ENCODE data around the gene PDGFD. TPM values are rescaled to one million over a fixed set of nuclear protein-coding genes. Genes with fewer than 3 reads are reported as not detected.

Gene PDGFD
- total RNA-seq, 1 donor from 2014 or later = 0.53 TPM

DNA sequence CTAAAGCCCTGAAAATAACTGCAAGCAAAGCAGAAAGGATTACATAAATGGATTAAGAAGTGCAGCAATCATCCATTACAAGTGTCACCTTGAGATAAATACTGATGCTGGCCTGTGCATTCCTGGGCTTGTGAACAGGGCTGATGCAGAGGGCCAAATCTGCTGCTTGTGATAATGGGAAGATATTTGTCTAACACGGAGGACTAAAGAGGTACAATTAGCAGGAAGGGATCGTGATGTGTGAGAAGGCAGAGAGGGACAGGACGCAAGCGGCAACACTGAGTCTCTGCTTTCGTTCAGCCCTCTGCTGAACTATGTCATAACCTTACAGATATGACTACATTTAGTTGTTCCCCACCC is 235.2 kb downstream of the PDGFD start:
- DNase-seq (ENCODE audit: low read depth) (no peak), FAIRE-seq (no peak)
- TF ChIP-seq, protein P1, sequence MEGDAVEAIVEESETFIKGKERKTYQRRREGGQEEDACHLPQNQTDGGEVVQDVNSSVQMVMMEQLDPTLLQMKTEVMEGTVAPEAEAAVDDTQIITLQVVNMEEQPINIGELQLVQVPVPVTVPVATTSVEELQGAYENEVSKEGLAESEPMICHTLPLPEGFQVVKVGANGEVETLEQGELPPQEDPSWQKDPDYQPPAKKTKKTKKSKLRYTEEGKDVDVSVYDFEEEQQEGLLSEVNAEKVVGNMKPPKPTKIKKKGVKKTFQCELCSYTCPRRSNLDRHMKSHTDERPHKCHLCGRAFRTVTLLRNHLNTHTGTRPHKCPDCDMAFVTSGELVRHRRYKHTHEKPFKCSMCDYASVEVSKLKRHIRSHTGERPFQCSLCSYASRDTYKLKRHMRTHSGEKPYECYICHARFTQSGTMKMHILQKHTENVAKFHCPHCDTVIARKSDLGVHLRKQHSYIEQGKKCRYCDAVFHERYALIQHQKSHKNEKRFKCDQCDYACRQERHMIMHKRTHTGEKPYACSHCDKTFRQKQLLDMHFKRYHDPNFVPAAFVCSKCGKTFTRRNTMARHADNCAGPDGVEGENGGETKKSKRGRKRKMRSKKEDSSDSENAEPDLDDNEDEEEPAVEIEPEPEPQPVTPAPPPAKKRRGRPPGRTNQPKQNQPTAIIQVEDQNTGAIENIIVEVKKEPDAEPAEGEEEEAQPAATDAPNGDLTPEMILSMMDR (IDR thresholded peaks at IDR 0.05; ENCODE audit: insufficient read depth, low read length, severe bottlenecking) = no peak
- Histone ChIP-seq H3K27me3 (ENCODE audit: control insufficient read depth, insufficient read depth, low read length) (no peaks in the 10 kb centered on the region), H3K36me3 (ENCODE audit: control insufficient read depth, insufficient read depth, low read length) (no peaks in the 10 kb centered on the region), H3K4me3 (ENCODE audit: low read depth, low read length) (no peak overlapping the region)

DNA sequence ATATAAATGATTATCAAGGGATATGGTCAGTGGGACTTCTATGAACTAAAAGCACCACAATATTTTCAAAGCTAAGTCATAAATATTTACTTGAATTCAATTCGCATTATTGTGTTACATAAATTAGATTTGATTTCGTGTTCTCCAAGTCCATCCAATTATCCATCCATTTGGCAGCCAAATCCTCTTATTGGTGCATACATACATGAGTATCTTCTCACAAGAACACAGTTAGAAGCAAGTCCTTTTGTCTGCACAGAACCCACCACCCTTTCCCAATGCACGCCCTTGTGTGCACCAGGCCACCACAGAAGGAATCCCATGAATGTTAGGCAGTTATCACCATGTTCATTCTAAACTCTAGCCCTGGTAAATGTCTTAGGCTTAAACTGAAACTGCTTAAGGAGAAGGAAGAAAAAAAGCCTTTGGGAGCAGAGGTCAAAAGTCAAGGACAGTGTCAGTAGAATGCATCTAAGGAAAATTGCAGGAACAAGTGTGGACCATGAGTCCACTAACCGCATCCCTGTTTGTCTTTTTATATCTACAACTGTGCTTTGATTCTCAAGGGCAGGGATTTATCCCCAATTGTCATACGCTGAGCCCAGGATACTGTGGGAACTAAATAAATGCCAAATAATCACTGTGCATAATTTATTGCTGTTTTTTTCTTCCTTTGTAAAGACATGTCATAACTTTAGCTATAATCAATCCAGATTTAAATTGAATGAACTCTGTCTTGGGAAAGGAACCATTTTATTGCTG is 235.7 kb downstream of the PDGFD start:
- DNase-seq (ENCODE audit: low read depth) (no peak), FAIRE-seq (no peak)
- Histone ChIP-seq H3K36me3 (ENCODE audit: control insufficient read depth, insufficient read depth, low read length) (no peaks in the 10 kb centered on the region), H3K4me3 (ENCODE audit: low read depth, low read length) (no peak overlapping the region), H3K27me3 (ENCODE audit: control insufficient read depth, insufficient read depth, low read length) (no peaks in the 10 kb centered on the region)
- TF ChIP-seq, protein P1 (IDR thresholded peaks at IDR 0.05; ENCODE audit: insufficient read depth, low read length, severe bottlenecking) = no peak

DNA sequence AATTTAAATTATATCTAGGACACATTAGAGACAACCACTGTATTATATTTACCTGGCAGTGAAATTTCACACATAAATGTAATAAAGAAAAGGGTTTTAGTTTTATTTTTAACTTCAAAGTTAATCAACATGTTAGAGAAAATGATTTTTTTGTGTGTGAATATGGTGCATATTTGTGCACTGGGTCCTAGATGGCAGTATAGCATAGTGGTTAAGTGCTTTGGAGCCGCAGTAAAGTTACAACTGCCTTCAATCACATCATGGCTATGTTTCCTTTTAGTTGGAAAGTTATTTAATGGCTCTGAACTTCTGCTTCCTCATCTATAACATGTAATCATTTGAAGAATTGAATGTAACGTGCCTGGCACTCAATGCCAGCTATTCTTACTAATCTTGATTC is 236.4 kb downstream of the PDGFD start:
- Histone ChIP-seq H3K27me3 (ENCODE audit: control insufficient read depth, insufficient read depth, low read length) (no peaks in the 10 kb centered on the region), H3K36me3 (ENCODE audit: control insufficient read depth, insufficient read depth, low read length) (no peaks in the 10 kb centered on the region), H3K4me3 (ENCODE audit: low read depth, low read length) (no peak overlapping the region)
- TF ChIP-seq, protein P1 (IDR thresholded peaks at IDR 0.05; ENCODE audit: insufficient read depth, low read length, severe bottlenecking) = peak; percentile 43
- FAIRE-seq (no peak), DNase-seq (ENCODE audit: low read depth) (peak; percentile 33)

DNA sequence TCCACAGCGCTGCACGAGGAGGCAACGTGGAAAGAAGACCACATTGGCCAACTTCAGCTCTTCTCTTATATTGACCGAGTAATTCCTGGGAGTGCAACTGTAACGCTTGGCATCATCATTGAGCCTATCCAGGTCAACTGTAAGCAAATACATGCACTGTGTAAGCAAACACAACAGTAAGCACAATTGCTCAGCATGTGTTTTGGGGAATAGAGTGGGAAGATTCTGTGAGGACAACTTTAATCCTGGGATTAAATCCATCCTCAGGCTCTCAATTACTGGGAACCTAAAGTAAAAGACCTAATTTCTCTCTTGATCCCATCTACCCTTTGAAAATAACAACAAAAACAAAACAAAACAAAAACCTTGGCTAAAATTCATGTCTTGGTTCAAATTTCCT is 237.0 kb downstream of the PDGFD start:
- TF ChIP-seq, protein P1 (IDR thresholded peaks at IDR 0.05; ENCODE audit: insufficient read depth, low read length, severe bottlenecking) = no peak
- Histone ChIP-seq H3K4me3 (ENCODE audit: low read depth, low read length) (no peak overlapping the region), H3K36me3 (ENCODE audit: control insufficient read depth, insufficient read depth, low read length) (no peaks in the 10 kb centered on the region), H3K27me3 (ENCODE audit: control insufficient read depth, insufficient read depth, low read length) (no peaks in the 10 kb centered on the region)
- DNase-seq (ENCODE audit: low read depth) (no peak), FAIRE-seq (no peak)

DNA sequence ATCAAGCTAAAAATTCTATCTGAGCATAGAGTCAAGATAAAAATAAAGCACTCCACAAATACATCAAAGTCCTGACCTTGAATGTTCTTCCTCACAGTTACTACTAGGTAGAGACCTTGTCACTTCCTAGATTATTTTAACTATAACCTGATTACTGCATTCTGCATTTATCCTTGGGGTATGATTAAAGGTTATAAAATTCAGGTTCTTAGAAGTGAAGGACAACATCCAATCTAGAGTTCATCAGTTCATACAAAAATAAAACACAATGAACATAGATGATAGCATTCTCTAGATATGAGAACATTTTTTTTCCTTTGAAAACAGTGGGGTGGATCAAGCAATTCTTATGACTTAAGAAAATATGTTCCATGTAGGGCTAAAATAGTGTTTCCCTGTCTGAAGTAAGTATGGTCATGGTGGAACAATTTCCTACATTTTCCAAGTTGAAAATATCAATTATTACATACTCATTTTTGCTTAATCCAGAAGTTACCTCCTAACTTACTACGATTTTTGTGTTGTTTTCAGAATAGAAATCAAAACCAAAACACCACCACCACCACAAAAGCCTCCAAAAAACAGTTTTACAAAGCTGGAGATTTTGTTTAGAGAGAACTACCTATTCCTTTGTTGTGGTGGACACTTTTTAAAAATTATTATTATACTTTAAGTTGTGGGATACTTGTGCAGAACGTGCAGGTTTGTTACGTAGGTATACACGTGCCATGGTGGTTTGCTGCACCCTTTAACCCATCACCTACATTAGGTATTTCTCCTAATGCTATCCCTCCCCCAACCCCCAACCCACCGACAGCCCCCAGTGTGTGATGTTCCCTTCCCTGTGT is 239.6 kb downstream of the PDGFD start:
- no peak for DNase-seq (ENCODE audit: low read depth)
- Histone ChIP-seq H3K27me3 (ENCODE audit: control insufficient read depth, insufficient read depth, low read length) (no peaks in the 10 kb centered on the region), H3K36me3 (ENCODE audit: control insufficient read depth, insufficient read depth, low read length) (no peaks in the 10 kb centered on the region), H3K4me3 (ENCODE audit: low read depth, low read length) (no peak overlapping the region)
- TF ChIP-seq, protein P1 (IDR thresholded peaks at IDR 0.05; ENCODE audit: insufficient read depth, low read length, severe bottlenecking) = no peak
- FAIRE-seq = no peak
